AG10803 (cell line): Measurements from ENCODE around the gene ALOX5AP.

Source experiments
- DNase-seq: peaks from one replicate; pipeline ENCODE4 v3.0.0; 2010; ENCODE audit warnings: low read depth
- H3K4me3 ChIP-seq: 2 replicates; pipeline ENCODE4 v1.5.1; 2011; ENCODE audit warnings: mild to moderate bottlenecking, low read length, control low read depth
- TF ChIP-seq, protein P1 (sequence below): conservative IDR thresholded peaks from 2 replicates; pipeline ENCODE4 v1.5.1; 2011; ENCODE audit warnings: mild to moderate bottlenecking, low read length, control low read depth, inconsistent platforms

The ALOX5AP gene

GRCh38 chr13:30737511-30738337, 2.4 kb downstream of the ALOX5AP start:
- TF ChIP-seq, protein P1, sequence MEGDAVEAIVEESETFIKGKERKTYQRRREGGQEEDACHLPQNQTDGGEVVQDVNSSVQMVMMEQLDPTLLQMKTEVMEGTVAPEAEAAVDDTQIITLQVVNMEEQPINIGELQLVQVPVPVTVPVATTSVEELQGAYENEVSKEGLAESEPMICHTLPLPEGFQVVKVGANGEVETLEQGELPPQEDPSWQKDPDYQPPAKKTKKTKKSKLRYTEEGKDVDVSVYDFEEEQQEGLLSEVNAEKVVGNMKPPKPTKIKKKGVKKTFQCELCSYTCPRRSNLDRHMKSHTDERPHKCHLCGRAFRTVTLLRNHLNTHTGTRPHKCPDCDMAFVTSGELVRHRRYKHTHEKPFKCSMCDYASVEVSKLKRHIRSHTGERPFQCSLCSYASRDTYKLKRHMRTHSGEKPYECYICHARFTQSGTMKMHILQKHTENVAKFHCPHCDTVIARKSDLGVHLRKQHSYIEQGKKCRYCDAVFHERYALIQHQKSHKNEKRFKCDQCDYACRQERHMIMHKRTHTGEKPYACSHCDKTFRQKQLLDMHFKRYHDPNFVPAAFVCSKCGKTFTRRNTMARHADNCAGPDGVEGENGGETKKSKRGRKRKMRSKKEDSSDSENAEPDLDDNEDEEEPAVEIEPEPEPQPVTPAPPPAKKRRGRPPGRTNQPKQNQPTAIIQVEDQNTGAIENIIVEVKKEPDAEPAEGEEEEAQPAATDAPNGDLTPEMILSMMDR: no peak
- DNase-seq: no peak
- H3K4me3 ChIP-seq: no peak overlapping the region

DNA sequence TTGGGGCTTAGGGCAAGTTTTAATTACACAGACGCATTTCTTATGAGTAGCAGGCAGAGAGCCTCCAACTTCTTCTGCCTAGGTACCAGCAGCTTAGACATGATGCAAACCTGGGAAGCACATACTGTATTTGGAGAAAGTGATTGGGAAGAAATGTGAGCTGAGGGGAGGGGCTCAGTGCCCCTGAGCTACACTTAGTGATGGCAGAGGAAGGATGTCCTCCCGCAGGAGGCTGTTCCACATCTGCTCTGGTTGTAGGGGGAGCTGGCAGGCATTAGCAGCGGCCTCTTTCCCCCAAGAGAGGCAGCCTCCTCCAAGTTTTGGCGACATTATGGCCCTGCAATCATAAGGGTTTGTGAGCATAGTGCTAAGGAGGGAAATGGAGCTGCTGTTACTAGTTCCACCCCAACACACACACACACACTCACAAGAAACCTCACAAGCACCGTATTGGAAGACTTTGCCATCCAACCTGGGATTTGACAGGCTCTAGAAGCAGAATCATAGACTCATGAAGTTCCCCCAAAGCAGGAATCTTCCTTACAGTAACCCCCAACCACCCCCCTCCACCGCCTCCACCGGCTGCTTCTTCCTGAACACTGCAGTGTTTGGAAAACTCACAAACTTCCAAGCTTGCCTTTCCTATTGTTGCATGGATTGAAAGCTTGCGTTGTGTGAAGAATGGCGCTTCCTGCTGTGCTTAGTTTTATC, 3.3 kb downstream of the ALOX5AP start:
- TF ChIP-seq, protein P1: no peak
- H3K4me3 ChIP-seq: no peak overlapping the region

GRCh38 chr13:30739237-30739528, 3.8 kb downstream of the ALOX5AP start:
- TF ChIP-seq, protein P1: no peak
- no peak overlapping the region for H3K4me3 ChIP-seq
- DNase-seq: no peak

More for the DNA sequence above, 3.3 kb downstream of the ALOX5AP start:
- no peak for DNase-seq

- peak; percentile 55 for DNase-seq
- H3K4me3 ChIP-seq: no peak overlapping the region
- TF ChIP-seq, protein P1: no peak
These were observed 4.7 kb downstream of the ALOX5AP start for GRCh38 chr13:30739761-30740642.

DNA sequence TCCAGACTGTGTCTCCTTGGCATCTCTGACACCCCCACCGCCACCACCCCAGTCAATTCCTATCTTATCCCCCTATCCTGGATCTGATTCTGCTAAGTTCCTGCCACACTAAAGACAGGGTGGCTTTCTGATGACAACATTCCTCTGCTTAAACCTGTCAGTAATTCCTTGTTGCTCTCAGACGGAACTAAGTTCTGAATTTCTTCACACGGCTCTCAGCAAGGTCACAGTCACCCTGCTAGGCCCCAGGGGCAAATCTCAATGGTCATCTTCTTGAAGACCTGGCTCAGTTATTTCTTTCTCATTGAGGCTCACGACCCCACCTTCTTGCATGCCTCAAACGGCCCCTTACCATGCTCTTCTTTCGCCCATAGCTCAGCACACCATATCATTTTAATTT, 7.6 kb downstream of the ALOX5AP start:
- H3K4me3 ChIP-seq: no peak overlapping the region
- no peak for DNase-seq
- TF ChIP-seq, protein P1: no peak

GRCh38 chr13:30743319-30744055, 8.1 kb downstream of the ALOX5AP start:
- TF ChIP-seq, protein P1: peak; percentile 20
- peak; percentile 97 for DNase-seq
- H3K4me3 ChIP-seq: no peak overlapping the region
